ENCODE measurements around the gene UBASH3B.

- no peak for TF ChIP-seq CTCF (IDR thresholded peaks at IDR 0.05; ENCODE audit: insufficient read depth, low read depth, low read length)
- no peak for TF ChIP-seq EZH2 (IDR thresholded peaks at IDR 0.05; ENCODE audit: insufficient read depth, low read length)
These were observed 1.5 kb upstream of the UBASH3B start for GRCh38 chr11:122653916-122654585.
